ENCODE data around the gene ACAA1. TPM values are rescaled to one million over a fixed set of nuclear protein-coding genes. Genes with fewer than 3 reads are reported as not detected.

ACAA1 gene
- polyA plus RNA-seq, 1 of the 3 experiments (the other 2 are of a cell fraction): 86.4 TPM

- no peak overlapping the region for H3K27ac ChIP-seq (ENCODE audit: low read depth in 2 of 2, low read length in 1 of 2)
- H3K4me3 ChIP-seq (ENCODE audit: low read depth in 2 of 2, low read length in 1 of 2): no peak overlapping the region
- H3K9ac ChIP-seq: no peak overlapping the region
- H4K20me1 ChIP-seq (ENCODE audit: insufficient read depth): no peaks in the 10 kb centered on the region
- H3K27me3 ChIP-seq (ENCODE audit: insufficient read depth): no peaks in the 10 kb centered on the region
- no peak overlapping the region for H3K4me2 ChIP-seq
- H3K9me2 ChIP-seq: no peaks in the 10 kb centered on the region
- TF ChIP-seq TAF1 (IDR thresholded peaks at IDR 0.05; ENCODE audit: borderline replicate concordance, low read depth, low read length): no peak
- TF ChIP-seq RCOR1 (IDR thresholded peaks at IDR 0.05; ENCODE audit: low read length): no peak
- no peak for TF ChIP-seq TEAD4 (IDR thresholded peaks at IDR 0.05; ENCODE audit: borderline replicate concordance, insufficient read depth)
- TF ChIP-seq RXRA (IDR thresholded peaks at IDR 0.05; ENCODE audit: borderline replicate concordance, low read depth): no peak
- no peak for TF ChIP-seq EP300 (IDR thresholded peaks at IDR 0.05; ENCODE audit: borderline replicate concordance in 1 of 2, low read depth in 1 of 2, low read length in 1 of 2)
- TF ChIP-seq CTCF (IDR thresholded peaks at IDR 0.05): no peak
- 81% methylated on average over 8 of the region's 10 CpGs for WGBS (ENCODE audit: low lambda C conversion rate)
- H3K36me3 ChIP-seq (replicated peaks in 1 of 2; ENCODE audit: control insufficient read depth in 1 of 2, insufficient read depth in 2 of 2, low read length in 1 of 2): peaks cover 0 to 11% of the 10 kb centered on the region in 2 experiments
- ChIA-PET CTCF (interaction anchor here (0.6 to 4.8 kb wide), 11 partner anchors 9 to 544 kb away, joined by 3 to 27 read pairs (median 7); partner anchors contain the start of gene XYLB), POLR2A (interaction anchor here (1.0 kb wide), 1 partner anchor 227 kb away, joined by 3 read pairs; no protein-coding TSS in a partner anchor)
- H3K4me1 ChIP-seq (ENCODE audit: control insufficient read depth in 1 of 2, insufficient read depth in 2 of 2, low read depth in 1 of 2, low read length in 1 of 2): no peaks in the 10 kb centered on the region
- H3K79me2 ChIP-seq (ENCODE audit: insufficient read depth): no peaks in the 10 kb centered on the region
- no peaks in the 10 kb centered on the region for H3F3A ChIP-seq (replicated peaks; ENCODE audit: insufficient read depth)
- DNase-seq: no peak
- no peak overlapping the region for H2AFZ ChIP-seq (ENCODE audit: low read depth)
- H3K9me3 ChIP-seq: no peaks in the 10 kb centered on the region
Measured at GRCh38 chr3:38117163-38117716, 19.7 kb downstream of the ACAA1 start.

- H3K36me3 ChIP-seq (replicated peaks in 1 of 2; ENCODE audit: control insufficient read depth in 1 of 2, insufficient read depth in 2 of 2, low read length in 1 of 2): peaks cover 0 to 4% of the 10 kb centered on the region in 2 experiments
- no peaks in the 10 kb centered on the region for H3K9me2 ChIP-seq
- no peak overlapping the region for H3K9ac ChIP-seq
- H3K27me3 ChIP-seq (ENCODE audit: insufficient read depth): no peaks in the 10 kb centered on the region
- TF ChIP-seq ELF1 (IDR thresholded peaks at IDR 0.05) (no peak), TAF1 (IDR thresholded peaks at IDR 0.05; ENCODE audit: borderline replicate concordance, low read depth, low read length) (no peak), FOXJ3 (CRISPR knock-in tag; IDR thresholded peaks at IDR 0.05) (no peak), TEAD4 (IDR thresholded peaks at IDR 0.05; ENCODE audit: borderline replicate concordance, insufficient read depth) (no peak), CTCF (IDR thresholded peaks at IDR 0.05) (no peak), JUND (IDR thresholded peaks at IDR 0.05) (no peak), PBX3 (IDR thresholded peaks at IDR 0.05) (no peak), YY1 (IDR thresholded peaks at IDR 0.05; ENCODE audit: low read depth) (no peak), IRF3 (IDR thresholded peaks at IDR 0.05; ENCODE audit: low read depth, low read length) (no peak), CHD2 (IDR thresholded peaks at IDR 0.05; ENCODE audit: low read length, partially characterized antibody) (no peak)
- H3K4me2 ChIP-seq: no peak overlapping the region
- H2AFZ ChIP-seq (ENCODE audit: low read depth): no peak overlapping the region
- no peaks in the 10 kb centered on the region for H3K4me1 ChIP-seq (ENCODE audit: control insufficient read depth in 1 of 2, insufficient read depth in 2 of 2, low read depth in 1 of 2, low read length in 1 of 2)
- no peaks in the 10 kb centered on the region for H4K20me1 ChIP-seq (ENCODE audit: insufficient read depth)
- H3K9me3 ChIP-seq: no peaks in the 10 kb centered on the region
- H3K79me2 ChIP-seq (ENCODE audit: insufficient read depth): no peaks in the 10 kb centered on the region
- DNase-seq: no peak
- H3K27ac ChIP-seq (ENCODE audit: low read depth in 2 of 2, low read length in 1 of 2): no peak overlapping the region
- H3K4me3 ChIP-seq (ENCODE audit: low read depth in 2 of 2, low read length in 1 of 2): no peak overlapping the region
- WGBS (ENCODE audit: low lambda C conversion rate): 80% methylated on average over 5 of the region's 12 CpGs
- POLR2A ChIA-PET: interaction anchor here (1.0 kb wide), 1 partner anchor 228 kb away, joined by 3 read pairs; no protein-coding TSS in a partner anchor
- CTCF ChIA-PET: interaction anchor here (0.5 to 4.8 kb wide), 10 partner anchors 8 to 363 kb away, joined by 3 to 27 read pairs (median 7); partner anchors contain the start of gene XYLB
- no peaks in the 10 kb centered on the region for H3F3A ChIP-seq (replicated peaks; ENCODE audit: insufficient read depth)
Measured at GRCh38 chr3:38116471-38117162, 20.3 kb downstream of the ACAA1 start.
